Measurements from ENCODE around the gene TRIOBP. TPM values are rescaled to one million over a fixed set of nuclear protein-coding genes. Genes with fewer than 3 reads are reported as not detected.
A peak's percentile ranks its signal among the peaks of the same experiment; 100 is the strongest.

The TRIOBP gene
- total RNA-seq, 1 experiment from 2014 or later = 28.7 TPM

DNA sequence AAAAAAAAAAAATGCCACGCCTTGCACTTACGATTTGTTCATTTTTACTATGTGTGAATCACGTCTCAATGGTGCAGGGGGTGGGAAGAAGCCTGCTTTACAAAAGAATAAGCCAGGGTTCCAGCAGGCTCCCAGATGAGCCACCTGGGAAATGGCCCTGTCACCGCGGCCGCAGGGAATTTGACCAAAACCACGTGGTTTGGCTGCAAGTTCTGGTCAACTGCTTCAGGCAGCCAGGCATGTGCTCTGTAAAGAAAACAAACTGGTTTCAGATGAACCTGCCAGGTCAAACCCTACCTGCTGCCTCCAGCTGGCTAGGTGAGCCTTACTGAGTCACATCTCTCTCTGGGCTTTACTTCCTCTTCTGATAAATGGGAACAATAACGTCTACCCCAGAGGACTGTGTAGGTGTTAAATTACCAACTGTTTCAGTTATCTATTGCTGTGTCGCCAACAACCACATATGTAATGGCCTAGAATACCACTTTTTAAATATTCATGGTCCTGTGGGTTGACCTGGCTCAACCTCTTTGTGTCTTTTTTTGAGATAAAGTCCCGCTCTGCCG, 80.4 kb downstream of the TRIOBP start:
- no TSS peak for BruUV-seq (replicated peaks)
- H3K36me3 ChIP-seq (ENCODE audit: insufficient read depth, low read length, poor library complexity, severe bottlenecking) = no peaks in the 10 kb centered on the region
- no peaks in the 10 kb centered on the region for H3K9me3 ChIP-seq (ENCODE audit: low read depth, low read length, poor library complexity, severe bottlenecking)
- TF ChIP-seq CTCF (conservative IDR thresholded peaks at IDR 0.05; ENCODE audit: low read depth, low read length) (no peak), EZH2 (IDR thresholded peaks at IDR 0.05; ENCODE audit: borderline replicate concordance, low read depth, low read length, poor library complexity, severe bottlenecking) (no peak)
- POLR2A ChIA-PET (ENCODE audit: low non-redundant PET) = no interaction called here
- intact Hi-C loops (cut with micrococcal nuclease; ENCODE audit: unreplicated experiment) = no loop called here
- H3K4me1 ChIP-seq (ENCODE audit: insufficient read depth, low read length, poor library complexity, severe bottlenecking) = no peaks in the 10 kb centered on the region
- no peak for DNase-seq (ENCODE audit: low spot score)
- H3K4me3 ChIP-seq (ENCODE audit: low read depth, low read length, poor library complexity, severe bottlenecking) = no peak overlapping the region
- CTCF ChIA-PET = no interaction called here
- H3K27me3 ChIP-seq (replicated peaks; ENCODE audit: insufficient read depth, low read depth, low read length, poor library complexity) = no peaks in the 10 kb centered on the region
- no peak overlapping the region for H3K27ac ChIP-seq (ENCODE audit: low read depth, low read length, poor library complexity, severe bottlenecking)

DNA sequence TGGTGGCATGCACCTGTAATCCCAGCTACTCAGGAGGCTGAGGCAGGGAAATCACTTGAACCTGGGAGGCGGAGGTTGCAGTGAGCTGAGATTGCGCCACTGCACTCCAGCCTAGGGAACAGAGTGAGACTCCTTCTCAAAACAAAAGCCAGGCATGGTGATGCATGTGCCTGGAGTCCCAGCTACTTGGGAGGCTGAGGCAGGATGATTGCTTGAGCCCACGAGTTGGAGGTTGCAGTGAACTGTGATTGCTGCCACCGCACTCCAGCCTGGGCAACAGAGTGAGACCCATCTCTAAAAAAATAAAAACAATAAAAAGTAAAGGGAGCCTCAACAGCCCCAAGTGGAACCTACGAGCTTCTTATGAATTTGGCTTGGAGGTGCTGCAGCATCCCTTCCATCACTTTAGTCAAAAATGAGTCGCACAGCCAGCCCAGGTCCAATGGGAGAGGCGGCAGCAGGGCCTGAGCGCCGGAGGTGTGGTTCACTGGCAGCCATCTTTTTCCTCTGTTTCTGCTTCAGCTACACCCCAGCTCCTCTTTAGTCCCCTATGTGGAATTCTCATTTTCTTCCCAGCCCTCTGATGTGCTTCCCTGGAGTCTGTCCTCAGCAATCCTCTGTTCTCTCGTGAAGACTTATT, 81.6 kb downstream of the TRIOBP start:
- no peaks in the 10 kb centered on the region for H3K36me3 ChIP-seq (ENCODE audit: insufficient read depth, low read length, poor library complexity, severe bottlenecking)
- CTCF ChIA-PET = no interaction called here
- H3K27me3 ChIP-seq (replicated peaks; ENCODE audit: insufficient read depth, low read depth, low read length, poor library complexity) = no peaks in the 10 kb centered on the region
- intact Hi-C loops (cut with micrococcal nuclease; ENCODE audit: unreplicated experiment) = no loop called here
- no peak for DNase-seq (ENCODE audit: low spot score)
- H3K27ac ChIP-seq (ENCODE audit: low read depth, low read length, poor library complexity, severe bottlenecking) = no peak overlapping the region
- H3K4me3 ChIP-seq (ENCODE audit: low read depth, low read length, poor library complexity, severe bottlenecking) = no peak overlapping the region
- H3K9me3 ChIP-seq (ENCODE audit: low read depth, low read length, poor library complexity, severe bottlenecking) = no peaks in the 10 kb centered on the region
- H3K4me1 ChIP-seq (ENCODE audit: insufficient read depth, low read length, poor library complexity, severe bottlenecking) = no peaks in the 10 kb centered on the region
- TF ChIP-seq CTCF (conservative IDR thresholded peaks at IDR 0.05; ENCODE audit: low read depth, low read length) (no peak), EZH2 (IDR thresholded peaks at IDR 0.05; ENCODE audit: borderline replicate concordance, low read depth, low read length, poor library complexity, severe bottlenecking) (no peak)
- BruUV-seq (replicated peaks) = no TSS peak
- POLR2A ChIA-PET (ENCODE audit: low non-redundant PET) = interaction anchor here (0.6 kb wide), 1 partner anchor 60 kb away, joined by 15 read pairs; no protein-coding TSS in a partner anchor

- POLR2A ChIA-PET (ENCODE audit: low non-redundant PET) = interaction anchor here (0.5 to 0.6 kb wide), 2 partner anchors 105 to 574 kb away, joined by 4 to 8 read pairs; no protein-coding TSS in a partner anchor
- no peak overlapping the region for H3K27ac ChIP-seq (ENCODE audit: low read depth, low read length, poor library complexity, severe bottlenecking)
- no peaks in the 10 kb centered on the region for H3K4me1 ChIP-seq (ENCODE audit: insufficient read depth, low read length, poor library complexity, severe bottlenecking)
- TF ChIP-seq CTCF (conservative IDR thresholded peaks at IDR 0.05; ENCODE audit: low read depth, low read length) = peak; percentile 37; the same call in 1 of the 2 replicates
- TF ChIP-seq EZH2 (IDR thresholded peaks at IDR 0.05; ENCODE audit: borderline replicate concordance, low read depth, low read length, poor library complexity, severe bottlenecking) = no peak
- intact Hi-C loops (cut with micrococcal nuclease; ENCODE audit: unreplicated experiment) = no loop called here
- no TSS peak for BruUV-seq (replicated peaks)
- no peaks in the 10 kb centered on the region for H3K27me3 ChIP-seq (replicated peaks; ENCODE audit: insufficient read depth, low read depth, low read length, poor library complexity)
- H3K4me3 ChIP-seq (ENCODE audit: low read depth, low read length, poor library complexity, severe bottlenecking) = no peak overlapping the region
- no peaks in the 10 kb centered on the region for H3K9me3 ChIP-seq (ENCODE audit: low read depth, low read length, poor library complexity, severe bottlenecking)
- no peak for DNase-seq (ENCODE audit: low spot score)
- CTCF ChIA-PET = interaction anchor here (0.6 to 1.1 kb wide), 3 partner anchors 120 to 138 kb away, joined by 3 read pairs; no protein-coding TSS in a partner anchor
- H3K36me3 ChIP-seq (ENCODE audit: insufficient read depth, low read length, poor library complexity, severe bottlenecking) = no peaks in the 10 kb centered on the region
Measured at GRCh38 chr22:37781434-37782059, 84.7 kb downstream of the TRIOBP start.
